ENCODE results near the gene AP4S1.

AP4S1 gene

DNA sequence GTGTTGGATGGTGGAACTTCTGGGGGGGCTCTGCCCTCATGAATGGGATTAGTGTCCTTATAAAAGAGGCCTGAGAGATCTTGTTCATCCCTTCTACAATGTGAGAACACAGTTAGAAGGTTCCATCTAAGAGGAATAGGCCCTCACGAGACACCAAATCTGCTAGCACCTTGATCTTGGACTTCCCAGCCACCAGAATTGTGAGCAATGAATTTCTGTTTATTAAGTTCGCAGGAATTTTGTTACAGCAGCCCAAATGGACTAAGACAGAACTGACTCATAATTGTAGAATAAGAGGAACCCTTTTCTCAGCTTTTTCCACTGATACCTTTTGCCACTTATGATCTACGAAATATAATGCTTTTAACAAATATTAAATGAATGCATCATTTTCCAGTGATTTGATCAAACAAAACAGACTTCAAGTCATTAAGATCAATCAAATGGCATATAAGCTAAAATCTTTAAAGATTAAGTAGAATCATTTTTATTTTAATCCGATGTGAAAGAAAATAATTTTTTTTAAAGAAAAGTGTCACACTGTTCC, 113.9 kb downstream of the AP4S1 start:
- DNase-seq: no peak

DNA sequence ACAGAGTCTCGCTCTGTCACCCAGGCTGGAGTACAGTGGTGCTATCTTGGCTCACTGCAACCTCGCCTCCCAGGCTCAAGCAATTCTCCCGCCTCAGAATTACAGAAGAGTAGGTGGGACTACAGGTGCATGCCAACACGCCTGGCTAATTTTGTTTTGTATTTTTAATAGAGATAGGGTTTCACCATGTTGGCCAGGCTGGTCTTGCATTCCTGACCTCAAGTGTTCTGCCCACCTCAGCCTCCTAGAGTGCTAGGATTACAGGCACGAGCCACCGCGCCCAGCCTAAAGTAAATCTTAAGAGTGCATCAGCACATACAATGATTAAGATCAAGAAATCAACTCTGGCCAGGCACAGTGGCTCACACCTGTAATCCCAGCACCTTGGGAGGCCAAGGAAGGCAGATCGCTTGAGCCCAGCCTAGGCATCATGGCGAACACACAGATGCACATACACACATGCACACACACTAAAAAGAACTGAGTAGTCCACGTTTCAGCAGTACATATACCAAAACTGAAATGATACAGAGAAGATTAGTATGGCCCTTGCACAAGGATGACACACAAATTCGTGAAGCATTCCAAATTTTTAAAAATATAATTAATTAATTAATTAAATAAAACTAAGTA, 117.1 kb downstream of the AP4S1 start:
- DNase-seq: no peak

Measured in CD4-positive, alpha-beta T cell treated with Interleukin-6 for 4 hours (primary cell).